GM19025 (cell line): ENCODE data around the gene INPP1.

ENCODE experiments used
- ATAC-seq: cut with Tn5 transposase; IDR thresholded peaks from one replicate; pipeline ENCODE4 v1.9.1; 2021; ENCODE audit warnings: mild to moderate bottlenecking, low read depth, moderate library complexity; ENCODE audit not compliant: unreplicated experiment

INPP1 gene

DNA sequence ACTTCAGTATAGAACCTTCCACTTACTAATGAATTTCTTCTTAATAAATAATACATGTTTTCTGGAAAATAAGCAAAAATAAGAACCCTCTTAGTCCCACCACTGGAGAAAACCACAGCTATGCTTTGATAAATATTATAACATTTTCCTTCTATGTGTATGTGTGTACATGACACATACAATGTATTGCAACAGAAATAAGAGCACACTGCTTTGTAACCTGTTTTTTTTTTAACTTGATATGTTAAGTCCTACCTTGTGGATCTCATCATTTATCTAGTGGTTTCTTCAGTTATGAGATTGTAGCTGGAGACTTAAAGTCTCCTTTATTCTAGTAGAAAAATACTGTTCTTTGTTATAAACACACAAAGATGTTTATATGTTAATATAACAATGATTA lies 17.2 kb downstream of the INPP1 start:
- ATAC-seq = no peak

DNA sequence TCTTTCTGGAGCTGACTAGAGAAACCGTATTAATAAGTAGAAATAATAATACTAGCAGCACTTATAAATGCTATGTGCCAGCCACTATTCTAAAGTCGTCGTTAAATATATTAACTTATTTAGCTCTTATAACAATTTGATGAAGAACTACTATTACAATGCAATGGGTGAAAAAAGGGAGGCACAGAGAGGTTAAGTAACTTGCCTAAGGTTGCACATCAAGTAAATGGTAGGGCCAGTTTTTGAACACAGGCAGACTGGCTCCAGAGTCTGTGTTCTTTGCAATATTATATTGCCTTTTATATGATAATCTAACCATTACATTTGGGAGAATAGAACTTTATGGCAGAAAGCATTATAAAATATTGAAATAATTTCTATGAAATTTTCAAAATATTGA lies 17.6 kb downstream of the INPP1 start:
- ATAC-seq = no peak

DNA sequence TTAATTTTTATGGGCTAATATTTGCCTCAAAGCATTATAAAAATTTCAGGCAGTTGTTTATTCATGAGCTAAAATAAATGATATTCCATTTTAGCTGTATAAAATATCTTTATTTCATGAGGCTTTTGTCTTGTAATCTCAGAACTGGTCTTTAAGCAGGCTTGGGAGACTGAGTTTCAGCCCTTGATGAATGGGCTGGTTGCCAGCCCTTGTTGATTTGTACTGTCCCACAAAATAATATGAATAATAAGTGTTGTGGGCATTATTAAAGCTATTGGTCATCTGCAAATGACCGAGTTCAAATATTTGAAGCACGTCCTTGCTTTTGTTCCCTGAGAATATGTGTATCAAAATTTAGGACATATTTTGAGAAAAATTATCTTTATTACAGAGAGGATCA lies 18.2 kb downstream of the INPP1 start:
- no peak for ATAC-seq

DNA sequence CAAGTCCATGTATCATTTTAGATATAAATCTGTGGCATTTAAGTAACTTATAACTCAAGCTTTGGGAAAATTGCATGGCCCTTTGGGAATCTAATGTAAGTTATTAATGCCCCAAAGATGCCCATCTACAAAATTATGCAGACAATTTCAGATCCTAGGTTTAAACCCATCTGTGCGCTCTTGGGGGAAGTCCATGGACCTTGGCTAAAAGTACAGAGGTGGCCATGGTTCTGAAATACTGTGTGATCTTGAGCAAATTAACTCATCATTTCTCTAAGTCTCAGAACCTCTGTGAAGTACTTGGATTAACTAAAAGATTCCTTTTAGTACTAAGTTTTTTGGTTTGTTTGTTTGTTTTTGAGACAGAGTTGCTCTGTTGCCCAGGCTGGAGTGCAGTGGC lies 19.5 kb downstream of the INPP1 start:
- ATAC-seq = no peak

DNA sequence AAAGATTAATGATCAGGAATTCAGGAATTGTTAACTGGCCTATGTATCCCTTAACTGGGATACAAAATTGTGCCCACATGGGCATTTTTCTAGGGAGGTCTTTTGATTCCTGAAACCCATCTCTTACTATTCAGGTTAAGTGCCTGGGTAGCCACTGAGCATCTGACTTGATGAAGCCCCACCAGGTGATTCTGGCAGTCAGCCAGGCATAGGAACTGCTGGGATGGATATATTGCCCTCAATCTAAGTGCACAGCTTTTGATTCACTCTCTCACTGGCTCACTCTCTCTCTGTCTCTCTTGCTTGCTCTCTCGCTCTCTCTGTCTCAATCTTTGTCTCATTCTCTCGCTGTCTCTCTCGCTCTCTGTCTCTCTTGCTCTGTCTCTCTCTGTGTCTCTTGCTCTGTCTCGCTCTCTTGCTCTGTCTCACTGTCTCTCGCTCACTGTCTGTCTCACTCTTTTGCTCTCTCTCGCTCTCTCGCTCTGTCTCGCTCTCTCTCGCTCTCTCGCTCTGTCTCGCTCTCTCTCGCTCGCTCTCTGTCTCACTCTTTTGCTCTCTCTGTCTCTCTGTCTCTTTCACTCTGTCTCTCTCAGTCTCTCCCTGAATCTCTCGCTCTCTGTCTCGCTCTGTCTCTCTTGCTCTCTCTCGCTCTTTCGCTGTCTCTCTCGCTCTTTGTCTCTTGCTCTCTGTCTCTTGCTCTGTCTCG lies 22.3 kb downstream of the INPP1 start:
- no peak for ATAC-seq

DNA sequence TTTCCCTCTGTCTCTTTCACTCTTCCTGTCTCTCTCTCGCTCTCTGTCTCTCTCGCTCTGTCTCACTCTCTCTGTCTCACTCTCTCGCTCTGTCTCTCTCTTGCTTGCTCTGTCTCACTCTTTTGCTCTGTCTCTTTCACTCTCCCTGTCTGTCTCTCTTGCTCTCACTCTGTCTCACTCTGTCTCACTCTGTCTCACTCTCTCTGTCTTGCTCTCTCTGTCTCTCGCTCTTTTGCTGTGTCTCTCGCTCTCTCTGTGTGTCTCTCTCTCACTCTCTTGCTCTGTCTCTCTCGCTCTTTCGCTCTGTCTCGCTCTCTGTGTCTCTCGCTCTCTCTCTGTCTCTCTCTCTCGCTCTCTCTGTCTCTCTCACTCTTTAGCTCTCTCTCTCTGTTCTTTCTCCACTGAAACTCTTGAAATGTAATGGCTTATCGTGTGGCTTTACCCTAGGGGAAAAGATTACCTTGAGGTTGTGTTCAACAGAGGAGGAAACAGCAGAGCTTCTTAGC lies 22.9 kb downstream of the INPP1 start:
- no peak for ATAC-seq

DNA sequence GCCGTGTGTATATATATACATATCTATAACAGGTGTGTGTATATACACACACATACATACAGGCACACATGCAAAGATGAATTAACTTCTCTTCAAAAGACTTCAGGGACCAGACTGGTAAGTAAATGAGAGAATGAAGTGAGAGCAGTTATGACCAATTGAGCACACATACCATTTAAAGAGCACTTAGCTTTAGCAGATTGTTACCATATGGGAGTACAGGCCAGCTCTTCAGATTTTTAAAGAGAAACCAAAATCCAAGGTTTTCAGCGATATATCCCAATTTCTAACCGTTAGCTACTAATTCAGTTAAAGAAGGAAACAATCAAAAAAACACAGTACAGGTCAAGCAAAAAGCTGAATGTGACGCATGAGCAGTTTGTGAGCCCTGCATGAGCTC lies 23.7 kb downstream of the INPP1 start:
- no peak for ATAC-seq

DNA sequence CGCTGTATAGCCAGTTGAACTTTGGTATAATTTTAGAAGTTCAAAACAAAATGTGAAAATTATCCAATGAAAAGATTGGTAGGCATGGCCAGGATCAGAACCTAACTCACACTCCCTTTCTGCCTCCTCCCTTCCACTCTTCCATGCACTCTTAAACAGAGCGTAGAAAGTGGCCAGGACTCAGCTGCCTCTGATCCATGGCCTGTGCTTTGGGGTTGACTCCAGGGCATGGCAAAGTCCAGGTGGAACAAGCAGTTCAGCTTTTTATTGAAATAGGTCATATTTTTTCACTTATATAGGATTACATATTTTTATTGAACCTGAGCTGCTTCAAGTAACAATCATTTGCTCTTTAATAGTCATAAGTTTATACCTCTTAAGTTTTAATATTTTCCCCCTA lies 26.2 kb downstream of the INPP1 start:
- ATAC-seq = no peak

DNA sequence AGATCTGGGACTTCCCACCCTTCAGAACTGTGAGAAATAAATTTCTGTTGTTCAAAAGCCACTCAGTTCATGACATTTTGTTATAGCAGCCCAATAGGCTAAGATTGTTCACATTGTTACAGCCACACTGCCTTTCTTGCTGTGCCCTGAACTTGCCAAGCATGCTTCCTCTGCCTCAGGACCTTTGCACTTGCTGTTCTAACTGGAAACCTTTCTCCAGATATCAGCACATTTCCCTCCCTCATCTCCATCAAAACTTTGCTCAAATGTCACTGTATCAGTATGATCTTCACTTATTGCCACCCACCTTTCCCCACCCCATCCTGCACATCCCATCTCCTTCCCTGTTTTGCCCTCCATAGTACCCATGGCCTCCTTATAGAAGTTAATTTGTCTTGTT lies 32.7 kb downstream of the INPP1 start:
- no peak for ATAC-seq

DNA sequence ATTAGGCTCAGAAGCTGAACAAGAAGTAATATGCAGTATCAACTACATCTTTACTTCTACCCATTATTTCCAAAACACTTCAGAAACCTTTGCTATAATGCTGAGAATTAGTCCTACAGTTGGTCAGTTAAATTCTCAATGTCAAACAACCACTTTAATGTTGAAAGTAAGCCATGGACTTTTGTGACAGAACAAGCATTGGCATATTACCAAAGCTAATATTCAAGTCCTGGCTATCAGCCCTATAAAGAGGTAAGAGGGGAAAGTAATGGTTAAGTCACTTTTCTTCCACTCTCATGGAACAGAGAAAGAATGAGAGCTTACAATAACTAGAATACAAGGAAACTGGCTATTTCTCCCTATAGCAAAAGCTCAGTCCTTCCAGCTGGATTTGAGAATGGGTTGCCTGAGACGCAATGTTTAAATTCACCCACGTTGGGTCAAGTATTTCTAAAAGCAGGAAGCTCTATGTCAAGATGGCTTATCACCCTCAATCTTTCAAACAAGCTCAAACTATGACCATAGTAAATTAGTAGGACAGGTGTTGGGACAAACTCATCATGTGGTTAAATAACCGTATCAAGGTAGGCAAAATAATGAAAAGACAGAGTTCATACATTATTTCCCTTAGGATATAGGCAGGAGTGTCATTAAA lies 33.3 kb downstream of the INPP1 start:
- ATAC-seq = no peak

DNA sequence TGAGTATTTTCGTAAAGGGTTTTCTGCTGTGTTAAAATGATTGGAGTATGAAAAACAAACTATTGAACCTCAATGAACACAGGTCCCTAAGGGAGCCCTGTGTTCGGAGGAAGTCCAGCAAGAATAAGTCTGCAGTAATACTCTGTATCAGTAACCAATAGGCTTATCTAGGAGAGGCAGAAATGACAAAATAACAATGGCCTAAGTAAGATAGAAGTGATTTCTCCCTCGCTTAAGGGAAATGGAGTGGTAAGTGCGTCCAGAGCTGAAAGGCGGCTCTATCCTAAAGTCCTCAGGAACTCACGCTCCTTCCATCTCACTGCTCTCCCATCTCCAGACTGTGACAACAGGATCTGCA lies 35.5 kb downstream of the INPP1 start:
- no peak for ATAC-seq

DNA sequence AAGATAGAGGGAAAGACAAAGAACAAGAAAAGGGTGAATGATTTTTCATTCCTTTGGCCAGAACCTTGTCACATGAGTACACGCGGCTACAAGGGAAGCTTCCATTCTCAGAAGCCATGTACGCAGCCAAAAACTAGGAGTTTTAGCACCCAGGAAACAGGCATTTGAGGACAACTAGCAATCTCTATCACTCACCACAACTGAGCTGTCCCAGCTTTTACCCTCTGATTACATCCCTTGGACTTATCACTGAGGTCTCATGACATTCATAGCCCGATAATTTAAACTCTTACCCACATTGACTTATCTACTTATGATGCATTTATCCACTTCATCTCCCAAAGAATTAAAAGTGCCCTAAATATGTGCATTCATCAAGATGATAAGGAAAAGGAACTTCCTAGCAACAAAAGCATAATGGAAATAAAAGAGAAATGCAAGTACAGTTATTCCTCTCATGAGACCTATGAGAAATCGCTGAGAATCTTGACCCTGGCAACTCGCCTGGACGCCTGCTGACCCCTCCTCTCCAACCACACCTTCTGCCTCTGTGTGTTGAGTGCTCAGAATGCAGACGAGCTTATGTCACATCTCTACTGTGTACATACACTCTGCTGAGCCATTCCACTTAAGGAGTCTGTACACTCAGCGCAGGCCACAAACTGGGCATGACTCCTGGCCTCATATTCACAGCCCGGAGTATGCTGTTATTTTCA lies 36.0 kb downstream of the INPP1 start:
- no peak for ATAC-seq

DNA sequence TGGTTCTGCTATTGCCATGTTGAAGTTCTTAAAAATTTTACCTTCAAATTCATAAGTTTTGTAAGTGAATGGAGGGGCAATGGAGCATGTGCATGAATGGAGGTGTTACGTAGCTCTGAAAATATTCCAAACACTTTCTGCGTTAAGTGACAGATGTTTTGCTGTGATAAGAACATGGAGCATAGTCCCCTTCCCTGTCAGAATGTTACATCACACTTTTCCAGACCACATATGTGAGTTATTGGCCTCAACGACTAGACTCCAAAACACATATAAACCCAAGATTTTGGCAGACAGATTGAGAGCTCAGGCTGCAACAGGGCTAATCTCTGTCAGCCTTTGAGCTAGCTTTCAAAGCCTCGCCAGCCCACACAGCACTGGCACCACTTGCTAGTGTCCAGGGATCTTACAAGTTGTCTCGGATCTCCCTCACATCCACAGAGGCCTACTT lies 37.6 kb downstream of the INPP1 start:
- ATAC-seq = no peak

DNA sequence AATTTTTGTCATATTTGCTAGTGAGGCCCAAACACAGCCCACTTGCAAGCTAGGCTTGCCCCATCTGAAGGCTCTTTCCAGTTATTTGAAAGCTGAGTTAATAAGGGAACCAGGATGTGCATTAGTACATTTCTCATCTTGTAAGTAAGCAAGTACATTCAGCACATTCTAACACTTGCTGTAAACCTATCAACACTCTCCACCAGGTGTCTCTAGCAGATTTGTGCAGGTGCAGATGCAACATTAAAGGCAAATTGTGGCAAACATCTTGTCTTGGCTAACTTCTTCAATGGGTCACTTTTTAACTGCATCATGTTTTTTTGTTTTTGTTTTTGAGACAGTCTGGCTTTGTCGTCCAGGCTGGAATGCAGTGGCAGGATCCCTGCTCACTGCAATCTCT lies 39.5 kb downstream of the INPP1 start:
- ATAC-seq = peak; percentile 79

DNA sequence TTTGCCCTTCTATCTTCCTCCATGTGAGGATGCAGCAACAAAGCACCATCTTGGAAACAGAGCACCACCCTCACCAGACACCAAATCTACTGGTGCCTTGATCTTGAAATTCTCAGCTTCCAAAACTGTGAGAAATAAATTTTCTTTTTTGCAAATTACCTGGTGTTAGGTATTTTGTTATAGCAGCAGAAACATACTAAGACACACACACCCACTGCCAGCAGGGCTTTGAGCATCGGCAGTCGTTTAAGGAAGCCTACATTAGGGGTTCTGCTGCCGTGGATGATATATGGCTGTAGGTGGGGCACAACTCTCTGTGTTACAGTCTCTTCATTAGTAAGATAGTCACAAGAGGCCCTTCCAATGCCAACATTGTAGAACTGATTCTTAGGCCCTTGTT lies 44.0 kb downstream of the INPP1 start:
- no peak for ATAC-seq

DNA sequence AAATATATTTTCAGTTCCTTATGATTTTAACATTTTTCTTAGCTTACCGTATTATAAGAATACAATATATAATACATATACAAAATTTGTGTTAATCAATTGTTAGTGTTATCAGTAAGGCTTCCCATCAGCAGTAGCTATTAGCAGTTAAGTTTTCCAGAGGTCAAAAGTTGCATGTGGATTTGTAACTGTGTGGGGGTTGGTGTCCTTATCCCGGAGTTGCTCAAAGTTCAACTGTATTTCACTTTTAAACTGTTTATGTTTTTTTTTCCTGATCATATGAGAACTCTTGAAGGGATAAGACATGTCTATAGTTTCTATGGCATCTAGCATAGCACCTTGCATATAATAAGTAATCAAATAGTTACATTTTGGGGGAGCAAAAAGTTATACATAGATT lies 52.9 kb downstream of the INPP1 start:
- no peak for ATAC-seq

DNA sequence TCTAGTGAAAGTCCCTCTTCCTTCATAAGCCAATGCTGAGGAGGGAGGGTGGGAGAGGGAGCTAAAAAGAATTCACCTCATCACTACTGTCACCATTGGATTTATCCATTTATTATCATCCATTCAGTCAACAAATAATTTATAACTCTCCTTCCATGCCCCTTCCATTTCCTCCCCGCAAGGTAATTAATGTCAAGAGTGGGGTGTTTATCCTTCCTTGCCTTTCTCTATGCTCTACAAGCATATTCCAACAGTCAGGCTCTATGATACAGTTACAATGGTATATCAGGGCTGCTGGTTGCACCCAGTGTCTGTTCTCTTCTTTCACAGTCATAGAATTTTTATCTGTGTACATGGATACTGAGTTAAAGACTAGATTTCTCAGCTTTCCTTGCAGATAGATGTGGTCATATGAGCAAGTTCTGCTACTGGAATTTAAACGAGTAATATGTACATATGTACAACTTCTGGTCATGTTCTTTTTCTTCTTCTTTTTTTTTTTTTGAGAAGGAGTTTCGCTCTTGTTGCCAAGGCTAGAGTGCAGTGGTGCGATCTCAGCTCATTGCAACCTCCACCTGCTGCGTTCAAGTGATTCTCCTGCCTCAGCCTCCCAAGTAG lies 59.7 kb downstream of the INPP1 start:
- no peak for ATAC-seq

DNA sequence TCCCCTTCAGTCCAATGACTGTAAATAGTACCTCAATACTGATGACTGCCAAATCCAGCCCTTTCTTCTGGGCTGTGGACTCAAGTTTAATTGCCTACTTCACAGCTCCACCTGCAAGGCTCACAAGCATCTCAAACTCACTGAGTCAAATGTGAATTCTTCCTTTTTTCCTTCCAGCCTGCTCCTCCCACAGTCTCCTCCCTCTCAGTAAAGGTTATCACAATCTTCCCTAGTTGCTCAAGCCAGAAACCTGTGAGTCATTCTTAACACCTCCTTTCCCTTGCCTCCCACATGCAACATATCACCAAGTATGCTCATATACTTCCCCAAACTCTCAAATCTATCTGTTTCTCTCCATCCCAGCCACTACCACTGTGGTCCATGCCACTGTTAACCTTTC lies 61.1 kb downstream of the INPP1 start:
- no peak for ATAC-seq

DNA sequence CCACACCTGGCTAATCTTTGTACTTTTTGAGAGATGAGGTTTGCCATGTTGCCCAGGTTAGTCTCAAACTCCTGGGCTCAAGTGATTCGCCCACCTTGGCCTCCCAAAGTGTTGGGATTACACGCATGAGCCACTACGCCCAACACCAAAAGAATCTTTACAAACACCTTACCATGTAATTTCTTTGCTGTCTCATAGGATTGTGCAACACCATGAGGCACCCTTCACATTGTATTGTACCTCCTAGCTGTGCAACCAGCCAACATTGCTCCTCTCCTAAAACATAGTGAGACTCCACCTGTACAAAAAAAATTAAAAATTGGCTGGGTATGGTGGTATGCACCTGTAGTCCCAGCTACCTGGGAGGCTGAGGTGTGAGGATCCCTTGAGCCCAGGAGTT lies 61.7 kb downstream of the INPP1 start:
- no peak for ATAC-seq

DNA sequence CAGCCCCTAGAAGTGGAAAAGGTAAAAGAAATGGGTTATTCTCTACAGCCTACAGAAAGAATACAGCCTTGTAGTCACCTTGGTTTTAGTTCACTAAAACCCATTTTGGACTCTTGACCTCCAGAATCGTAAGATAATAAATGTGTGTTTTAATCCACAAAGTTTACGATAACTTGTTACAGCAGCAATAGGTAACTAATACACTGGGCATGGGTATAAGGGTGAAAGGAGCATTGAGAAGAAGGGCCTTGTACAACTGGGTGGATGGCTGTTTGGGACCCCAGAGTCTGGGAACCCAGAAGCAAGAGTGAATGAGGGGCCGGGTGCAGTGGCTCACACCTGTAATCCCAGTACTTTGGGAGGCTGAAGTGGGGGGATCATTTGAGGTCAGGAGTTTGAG lies 62.6 kb downstream of the INPP1 start:
- ATAC-seq = no peak

DNA sequence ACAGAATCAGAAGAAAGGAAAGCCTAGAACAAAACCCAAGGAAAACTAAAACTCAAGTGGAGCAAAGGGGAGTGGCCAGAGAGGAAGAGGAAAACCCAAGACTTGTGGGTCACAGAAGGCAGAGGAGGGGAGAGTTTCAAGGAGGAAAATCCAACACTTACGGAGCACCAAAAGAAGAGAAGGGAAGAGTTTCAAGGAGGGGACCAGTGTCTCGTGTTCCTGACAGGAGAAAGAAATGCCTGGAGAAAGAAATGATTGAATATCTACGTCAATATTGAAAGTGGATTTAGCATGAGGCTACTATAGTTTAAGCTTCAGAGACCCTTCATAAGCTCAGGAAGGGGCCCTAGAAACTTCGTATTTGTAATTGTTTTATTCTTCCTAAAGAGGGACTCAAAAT lies 63.4 kb downstream of the INPP1 start:
- no peak for ATAC-seq
